Activated CD8-positive, alpha-beta memory T cell treated with anti-CD3 and anti-CD28 coated beads, Interleukin-2, amount 10 ng/mL, durations not matched to agents 7 days and 5 days (primary cell): Measurements from ENCODE around the gene TOP3B. TPM values are rescaled to one million over a fixed set of nuclear protein-coding genes. Genes with fewer than 3 reads are reported as not detected.
A peak's percentile ranks its signal among the peaks of the same experiment; 100 is the strongest.

Experiments used
- ATAC-seq: fragments of 150-1000 bp; cut with Tn5 transposase; one replicate; pipeline ENCODE4 v1.10.0; 2021; ENCODE audit warnings: moderate library complexity
- CTCF ChIA-PET: fragments of 350-600 bp; sonication (Branson Sonifier 250); formaldehyde crosslinking; loops from one replicate; lab custom pipeline; 2021; ENCODE audit warnings: antibody characterized with exemption; lab: Charles Lee
- DNase-seq: peaks from one replicate; pipeline ENCODE4 v3.0.0-alpha.2; 2020
- H3K27ac Mint-ChIP-seq: one replicate; pipeline ENCODE4 v1.8.0; 2021; ENCODE audit warnings: mild to moderate bottlenecking, mixed read lengths
- H3K27me3 Mint-ChIP-seq: one replicate; pipeline ENCODE4 v1.8.0; 2021; ENCODE audit warnings: mixed read lengths
- H3K36me3 Mint-ChIP-seq: one replicate; pipeline ENCODE4 v1.8.0; 2021; ENCODE audit warnings: mild to moderate bottlenecking, mixed read lengths
- H3K4me1 Mint-ChIP-seq: one replicate; pipeline ENCODE4 v1.8.0; 2021; ENCODE audit warnings: mixed read lengths
- H3K4me3 Mint-ChIP-seq: one replicate; pipeline ENCODE4 v1.8.0; 2021; ENCODE audit warnings: mild to moderate bottlenecking, moderate library complexity, mixed read lengths
- H3K9me3 Mint-ChIP-seq: one replicate; pipeline ENCODE4 v1.8.0; 2022; ENCODE audit warnings: low read depth, mixed read lengths
- total RNA-seq, 2 experiments: library from RNA; stranded (reverse); gene quantifications; one replicate each; pipeline ENCODE4 v1.2.3, GENCODE V29; 2021

Gene TOP3B, protein sequence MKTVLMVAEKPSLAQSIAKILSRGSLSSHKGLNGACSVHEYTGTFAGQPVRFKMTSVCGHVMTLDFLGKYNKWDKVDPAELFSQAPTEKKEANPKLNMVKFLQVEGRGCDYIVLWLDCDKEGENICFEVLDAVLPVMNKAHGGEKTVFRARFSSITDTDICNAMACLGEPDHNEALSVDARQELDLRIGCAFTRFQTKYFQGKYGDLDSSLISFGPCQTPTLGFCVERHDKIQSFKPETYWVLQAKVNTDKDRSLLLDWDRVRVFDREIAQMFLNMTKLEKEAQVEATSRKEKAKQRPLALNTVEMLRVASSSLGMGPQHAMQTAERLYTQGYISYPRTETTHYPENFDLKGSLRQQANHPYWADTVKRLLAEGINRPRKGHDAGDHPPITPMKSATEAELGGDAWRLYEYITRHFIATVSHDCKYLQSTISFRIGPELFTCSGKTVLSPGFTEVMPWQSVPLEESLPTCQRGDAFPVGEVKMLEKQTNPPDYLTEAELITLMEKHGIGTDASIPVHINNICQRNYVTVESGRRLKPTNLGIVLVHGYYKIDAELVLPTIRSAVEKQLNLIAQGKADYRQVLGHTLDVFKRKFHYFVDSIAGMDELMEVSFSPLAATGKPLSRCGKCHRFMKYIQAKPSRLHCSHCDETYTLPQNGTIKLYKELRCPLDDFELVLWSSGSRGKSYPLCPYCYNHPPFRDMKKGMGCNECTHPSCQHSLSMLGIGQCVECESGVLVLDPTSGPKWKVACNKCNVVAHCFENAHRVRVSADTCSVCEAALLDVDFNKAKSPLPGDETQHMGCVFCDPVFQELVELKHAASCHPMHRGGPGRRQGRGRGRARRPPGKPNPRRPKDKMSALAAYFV
- 10 to 100 TPM; 46.6 to 50.4 TPM for total RNA-seq

DNA sequence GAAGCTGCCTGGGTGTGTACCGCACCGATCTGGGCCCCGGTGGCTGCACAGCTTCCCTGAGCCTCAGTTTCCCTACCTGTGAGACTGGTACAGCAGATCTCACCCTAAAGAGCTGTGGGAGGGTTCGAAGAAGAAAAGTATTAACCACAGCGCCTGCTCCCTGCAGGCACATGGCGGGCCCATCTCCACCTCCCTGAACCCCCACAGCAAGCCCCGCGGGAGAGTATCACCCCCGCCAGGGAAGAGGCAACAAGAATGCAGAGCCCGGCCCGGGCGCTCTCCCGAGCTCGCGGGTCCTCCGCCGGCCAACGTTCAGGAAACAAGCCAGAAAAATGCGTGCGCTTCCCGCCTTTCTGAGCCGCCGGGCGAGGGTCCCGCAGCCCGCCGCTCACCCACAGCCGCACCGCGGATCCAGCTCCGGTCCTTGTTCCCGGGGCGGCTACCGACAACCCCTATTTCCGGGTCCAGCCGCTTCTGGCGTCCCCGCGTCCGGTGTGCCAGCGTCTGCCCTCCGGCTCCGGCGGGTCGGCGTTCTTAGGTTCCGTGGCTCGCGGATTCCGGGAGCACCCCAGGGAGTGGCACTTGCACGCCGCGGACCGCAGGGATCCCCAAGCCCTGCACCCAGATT is at the start of gene TOP3B:
TSS of gene TOP3B (minus strand) at position 450 of the 628 bp plus-strand sequence. CDS start 7,078 bp downstream, outside the sequence.
- no peaks in the 10 kb centered on the region for H3K36me3 Mint-ChIP-seq
- H3K27me3 Mint-ChIP-seq: no peaks in the 10 kb centered on the region
- H3K27ac Mint-ChIP-seq: peak within 1 kb of the TSS; percentile 86
- DNase-seq (peak; percentile 87), ATAC-seq (peak; percentile 97)
- H3K4me3 Mint-ChIP-seq: peak within 1 kb of the TSS; percentile 88
- H3K9me3 Mint-ChIP-seq: no peaks in the 10 kb centered on the region
- peaks cover 30% of the 10 kb centered on the region for H3K4me1 Mint-ChIP-seq
- CTCF ChIA-PET: interaction anchor here (0.7 to 3.3 kb wide), 4 partner anchors 10 to 106 kb away, joined by 3 to 32 read pairs (median 10); partner anchors contain the start of gene PPM1F

DNA sequence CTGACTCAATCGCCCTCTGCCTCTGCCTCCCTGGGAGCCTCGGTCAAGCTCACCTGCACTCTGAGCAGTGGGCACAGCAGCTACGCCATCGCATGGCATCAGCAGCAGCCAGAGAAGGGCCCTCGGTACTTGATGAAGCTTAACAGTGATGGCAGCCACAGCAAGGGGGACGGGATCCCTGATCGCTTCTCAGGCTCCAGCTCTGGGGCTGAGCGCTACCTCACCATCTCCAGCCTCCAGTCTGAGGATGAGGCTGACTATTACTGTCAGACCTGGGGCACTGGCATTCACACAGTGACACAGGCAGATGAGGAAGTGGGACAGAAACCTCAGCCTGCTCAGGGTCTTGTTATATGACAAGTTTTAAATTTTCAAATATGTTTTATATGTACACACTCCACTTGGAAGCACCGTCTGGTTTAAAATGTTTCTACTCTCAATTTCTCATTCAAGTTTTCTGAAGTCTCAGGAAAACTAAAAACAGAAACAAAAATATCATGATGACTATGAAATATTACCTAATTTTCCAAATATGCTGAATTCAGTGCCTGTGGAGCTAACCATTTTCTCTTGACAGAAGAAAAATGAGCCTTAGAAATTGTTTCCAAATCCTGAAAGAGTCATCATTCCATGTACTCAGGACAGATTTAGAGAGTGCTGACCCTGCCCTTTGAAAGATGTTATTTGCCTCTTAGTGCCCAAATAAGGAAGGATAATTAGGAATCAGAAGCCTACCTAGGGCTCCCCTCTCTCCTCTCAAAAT is 48.8 kb upstream of the TOP3B start:
- Mint-ChIP-seq H3K27me3 (peaks cover 21% of the 10 kb centered on the region), H3K27ac (no peak overlapping the region), H3K4me3 (no peak overlapping the region), H3K9me3 (no peaks in the 10 kb centered on the region), H3K36me3 (no peaks in the 10 kb centered on the region), H3K4me1 (no peaks in the 10 kb centered on the region)
- ATAC-seq (no peak), DNase-seq (no peak)
- CTCF ChIA-PET: no interaction called here

DNA sequence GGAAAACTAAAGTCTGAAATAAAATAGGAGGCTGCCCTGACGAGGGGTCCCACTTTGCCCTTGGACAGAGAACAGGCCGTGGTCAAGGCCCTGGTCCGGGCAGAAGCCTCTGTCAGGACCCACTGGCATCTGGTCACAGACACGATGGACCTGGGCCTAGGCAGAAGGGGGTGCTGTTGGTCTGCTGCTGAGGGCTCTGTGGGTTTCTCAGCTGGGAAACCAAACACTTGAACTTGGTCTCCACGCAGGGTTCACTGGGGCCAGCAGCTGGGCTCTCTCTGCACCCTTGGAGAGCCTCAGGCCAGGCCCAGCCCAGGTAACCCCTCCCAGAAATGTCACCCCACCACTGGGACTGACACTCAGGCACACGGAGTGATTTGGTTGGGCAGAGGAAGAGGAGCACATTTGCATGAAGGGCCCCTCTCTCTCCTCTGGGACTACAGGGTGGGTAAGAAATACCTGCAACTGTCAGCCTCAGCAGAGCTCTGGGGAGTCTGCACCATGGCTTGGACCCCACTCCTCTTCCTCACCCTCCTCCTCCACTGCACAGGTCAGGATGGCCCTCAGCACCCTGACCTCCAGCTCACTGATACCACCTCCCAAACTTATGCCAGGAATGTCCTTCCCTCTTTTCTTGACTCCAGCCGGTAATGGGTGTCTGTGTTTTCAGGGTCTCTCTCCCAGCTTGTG is 48.1 kb upstream of the TOP3B start:
- Mint-ChIP-seq H3K9me3 (no peaks in the 10 kb centered on the region), H3K27me3 (peaks cover 17% of the 10 kb centered on the region)

DNA sequence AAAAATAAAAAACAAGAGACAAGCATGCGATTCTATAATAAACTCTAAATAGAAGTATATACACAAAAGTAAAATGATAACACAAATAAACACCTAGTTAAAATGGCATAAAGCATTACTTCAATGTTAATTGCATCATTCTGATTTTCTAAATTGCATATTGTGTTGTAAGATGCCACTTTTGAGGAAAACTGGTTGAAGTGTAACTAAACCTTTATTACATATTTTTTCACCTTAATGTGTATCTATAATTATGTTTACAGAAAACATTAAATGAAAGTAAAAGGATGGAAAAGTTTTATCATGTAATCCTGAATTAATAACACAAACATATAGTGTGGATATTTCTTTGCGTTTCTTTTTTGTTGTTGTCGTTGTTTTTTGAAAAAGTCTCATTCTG is 45.4 kb upstream of the TOP3B start:
- DNase-seq (no peak), ATAC-seq (no peak)
- Mint-ChIP-seq H3K27me3 (no peaks in the 10 kb centered on the region), H3K27ac (no peak overlapping the region), H3K4me1 (peaks cover 4% of the 10 kb centered on the region), H3K9me3 (no peaks in the 10 kb centered on the region), H3K4me3 (no peak overlapping the region), H3K36me3 (no peaks in the 10 kb centered on the region)
- CTCF ChIA-PET: no interaction called here

More for the DNA sequence above, 48.1 kb upstream of the TOP3B start:
- CTCF ChIA-PET: no interaction called here
- Mint-ChIP-seq H3K4me1 (no peaks in the 10 kb centered on the region), H3K27ac (no peak overlapping the region), H3K4me3 (no peak overlapping the region), H3K36me3 (no peaks in the 10 kb centered on the region)
- no peak for DNase-seq
- no peak for ATAC-seq

DNA sequence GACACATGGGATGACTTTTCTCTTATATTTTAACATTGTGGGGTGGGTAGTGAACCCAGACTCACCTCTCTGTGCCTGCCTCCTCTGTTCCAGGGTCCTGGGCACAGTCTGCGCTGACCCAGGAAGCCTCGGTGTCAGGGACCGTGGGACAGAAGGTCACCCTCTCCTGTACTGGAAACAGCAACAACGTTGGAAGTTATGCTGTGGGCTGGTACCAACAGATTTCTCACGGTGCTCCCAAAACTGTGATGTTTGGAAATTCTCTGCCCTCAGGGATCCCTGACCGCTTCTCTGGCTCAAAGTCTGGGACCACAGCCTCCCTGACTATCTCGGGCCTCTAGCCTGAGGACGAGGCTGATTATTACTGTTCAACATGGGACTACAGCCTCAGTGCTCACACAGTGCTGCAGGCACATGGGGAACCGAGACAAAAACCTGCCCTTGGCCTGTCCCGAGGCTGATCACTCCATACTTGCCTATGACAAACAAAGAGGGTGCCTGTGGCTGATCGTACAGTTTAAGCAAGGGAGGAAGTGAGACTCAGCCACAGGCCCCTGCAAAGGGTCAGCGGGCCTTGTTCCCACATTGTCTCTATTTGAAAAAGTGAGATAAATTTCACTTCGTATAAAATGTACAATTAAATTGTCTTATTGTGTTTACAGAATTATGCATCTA is 43.7 kb upstream of the TOP3B start:
- Mint-ChIP-seq H3K27me3 (no peaks in the 10 kb centered on the region), H3K9me3 (no peaks in the 10 kb centered on the region)
- CTCF ChIA-PET: no interaction called here

DNA sequence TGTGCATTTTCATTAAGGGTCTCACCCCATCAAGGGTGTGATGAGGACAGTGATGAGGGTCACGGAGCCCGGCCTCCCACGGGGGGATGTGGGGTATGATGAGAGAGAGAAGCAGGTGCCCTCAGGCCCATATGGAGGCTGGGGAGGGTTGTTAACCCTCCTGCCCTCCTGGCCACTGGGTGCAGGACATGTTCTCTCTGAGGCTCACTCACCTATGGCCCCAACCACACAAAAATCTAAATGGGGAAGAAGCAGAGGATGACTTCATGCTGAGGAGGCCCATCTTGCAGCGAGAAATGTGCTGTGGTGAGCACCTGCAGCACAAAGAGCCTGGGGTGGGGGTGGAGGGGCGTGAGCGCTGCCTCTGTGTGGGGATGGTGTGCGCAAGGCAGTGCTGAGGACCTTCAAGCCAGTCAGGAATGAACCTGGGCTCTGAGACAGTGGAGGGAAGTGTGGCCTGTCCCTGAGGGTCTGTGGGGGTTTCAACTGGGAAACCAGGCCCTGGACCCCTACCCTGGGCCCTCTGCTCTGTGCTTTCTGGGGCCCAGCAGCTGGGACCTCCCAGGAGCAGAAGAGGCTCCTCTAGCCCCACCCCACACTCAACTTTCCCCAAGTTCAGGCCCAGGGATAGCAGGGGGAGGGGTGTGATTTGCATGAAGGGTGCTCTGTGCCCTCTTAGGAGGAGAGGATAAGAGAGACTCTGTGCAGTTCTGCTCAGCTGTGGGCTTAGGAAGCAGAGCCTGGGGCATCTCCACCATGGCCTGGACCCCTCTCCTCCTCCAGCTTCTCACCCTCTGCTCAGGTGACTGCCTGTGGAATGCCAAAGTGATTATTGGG is 43.0 kb upstream of the TOP3B start:
- Mint-ChIP-seq H3K4me1 (peaks cover 7% of the 10 kb centered on the region), H3K4me3 (no peak overlapping the region), H3K27me3 (no peaks in the 10 kb centered on the region), H3K27ac (no peak overlapping the region), H3K36me3 (no peaks in the 10 kb centered on the region), H3K9me3 (no peaks in the 10 kb centered on the region)
- CTCF ChIA-PET: no interaction called here
- DNase-seq: no peak
- no peak for ATAC-seq

More for the DNA sequence above, 43.7 kb upstream of the TOP3B start:
- peaks cover 7% of the 10 kb centered on the region for H3K4me1 Mint-ChIP-seq
- H3K36me3 Mint-ChIP-seq: no peaks in the 10 kb centered on the region
- DNase-seq: no peak
- no peak overlapping the region for H3K27ac Mint-ChIP-seq
- no peak for ATAC-seq
- H3K4me3 Mint-ChIP-seq: no peak overlapping the region

DNA sequence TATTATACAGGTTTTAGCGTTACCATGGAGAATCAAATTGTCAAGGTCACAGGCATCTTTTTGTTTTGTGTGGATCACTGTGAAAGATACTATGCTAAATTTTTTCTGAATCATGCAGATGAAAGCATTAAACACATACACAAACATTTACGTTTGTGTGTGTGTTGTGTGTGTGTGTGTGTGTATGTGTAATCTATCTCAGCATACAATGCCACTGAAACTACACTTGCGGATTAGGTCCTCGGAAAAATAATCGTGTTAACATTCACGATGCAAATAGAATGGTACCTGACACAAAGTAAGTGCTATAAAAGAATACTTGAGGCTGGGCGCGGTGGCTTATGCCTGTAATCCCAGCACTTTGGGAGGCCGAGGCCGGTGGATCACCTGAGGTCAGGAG is 41.9 kb upstream of the TOP3B start:
- Mint-ChIP-seq H3K27ac (no peak overlapping the region), H3K36me3 (no peaks in the 10 kb centered on the region), H3K9me3 (no peaks in the 10 kb centered on the region), H3K4me3 (no peak overlapping the region), H3K27me3 (no peaks in the 10 kb centered on the region), H3K4me1 (peaks cover 9% of the 10 kb centered on the region)
- DNase-seq: no peak
- no peak for ATAC-seq
- CTCF ChIA-PET: no interaction called here

DNA sequence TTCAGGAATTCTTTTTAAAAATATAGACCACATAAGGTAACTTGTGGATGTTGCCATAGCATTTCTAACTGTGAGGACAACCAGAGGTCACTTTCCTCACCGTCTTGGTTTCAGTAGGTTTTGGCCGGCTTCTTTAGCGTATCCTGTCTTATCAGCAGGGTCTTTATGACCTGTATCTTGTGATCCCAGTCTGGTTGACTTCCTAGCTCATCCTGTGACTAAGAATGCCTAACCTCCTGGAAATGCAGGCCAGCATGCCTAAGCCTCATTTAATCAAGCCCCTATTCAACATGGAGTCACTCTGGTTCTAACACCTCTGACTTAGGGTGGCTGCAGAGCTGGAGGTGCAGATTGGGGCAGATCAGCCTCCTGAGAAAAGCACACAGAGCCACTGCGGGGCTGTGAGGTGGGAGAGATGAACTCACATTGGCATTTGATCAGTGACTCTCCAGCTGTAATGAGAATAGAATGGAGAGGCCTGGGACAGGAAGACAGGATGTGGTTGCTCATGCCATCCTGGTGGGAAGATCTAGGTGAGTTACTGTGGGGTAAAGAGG is 41.1 kb upstream of the TOP3B start:
- no peak overlapping the region for H3K27ac Mint-ChIP-seq
- CTCF ChIA-PET: no interaction called here

DNA sequence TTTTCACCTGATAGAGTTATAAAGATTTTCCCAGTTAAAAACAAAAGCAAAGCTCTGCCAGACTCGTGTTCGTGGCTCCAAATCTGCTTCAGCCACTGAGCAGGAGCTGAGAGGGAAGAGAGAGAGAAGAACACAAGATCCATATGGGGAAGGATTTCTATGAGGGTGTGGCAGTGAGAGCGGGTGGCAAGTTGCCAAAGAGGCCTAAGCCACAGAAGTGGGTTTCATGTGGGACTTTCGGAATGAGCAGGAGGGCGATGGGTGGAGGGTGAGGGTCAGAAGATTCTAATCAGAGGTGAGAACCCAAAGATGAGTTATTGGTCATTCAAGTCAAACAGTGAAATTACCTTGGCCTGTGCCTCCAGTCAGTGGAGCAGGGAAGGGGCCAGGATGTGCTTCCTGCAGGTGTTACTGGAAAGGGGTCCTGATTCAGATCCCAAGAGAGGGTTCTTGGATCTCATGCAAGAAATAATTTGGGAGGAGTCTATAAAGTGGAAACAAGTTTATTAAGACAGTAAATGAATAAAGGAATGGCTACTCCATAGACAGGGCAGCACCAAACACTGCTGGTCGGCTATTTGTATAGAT is 40.5 kb upstream of the TOP3B start:
- Mint-ChIP-seq H3K36me3 (no peaks in the 10 kb centered on the region), H3K4me1 (peaks cover 15% of the 10 kb centered on the region), H3K4me3 (no peak overlapping the region), H3K27me3 (peaks cover 5% of the 10 kb centered on the region), H3K9me3 (no peaks in the 10 kb centered on the region), H3K27ac (no peak overlapping the region)
- CTCF ChIA-PET: no interaction called here
- ATAC-seq (no peak), DNase-seq (no peak)

More for the DNA sequence above, 41.1 kb upstream of the TOP3B start:
- no peaks in the 10 kb centered on the region for H3K27me3 Mint-ChIP-seq
- H3K9me3 Mint-ChIP-seq: no peaks in the 10 kb centered on the region
- H3K4me1 Mint-ChIP-seq: peaks cover 11% of the 10 kb centered on the region
- H3K36me3 Mint-ChIP-seq: no peaks in the 10 kb centered on the region
- DNase-seq (no peak), ATAC-seq (no peak)
- H3K4me3 Mint-ChIP-seq: no peak overlapping the region

DNA sequence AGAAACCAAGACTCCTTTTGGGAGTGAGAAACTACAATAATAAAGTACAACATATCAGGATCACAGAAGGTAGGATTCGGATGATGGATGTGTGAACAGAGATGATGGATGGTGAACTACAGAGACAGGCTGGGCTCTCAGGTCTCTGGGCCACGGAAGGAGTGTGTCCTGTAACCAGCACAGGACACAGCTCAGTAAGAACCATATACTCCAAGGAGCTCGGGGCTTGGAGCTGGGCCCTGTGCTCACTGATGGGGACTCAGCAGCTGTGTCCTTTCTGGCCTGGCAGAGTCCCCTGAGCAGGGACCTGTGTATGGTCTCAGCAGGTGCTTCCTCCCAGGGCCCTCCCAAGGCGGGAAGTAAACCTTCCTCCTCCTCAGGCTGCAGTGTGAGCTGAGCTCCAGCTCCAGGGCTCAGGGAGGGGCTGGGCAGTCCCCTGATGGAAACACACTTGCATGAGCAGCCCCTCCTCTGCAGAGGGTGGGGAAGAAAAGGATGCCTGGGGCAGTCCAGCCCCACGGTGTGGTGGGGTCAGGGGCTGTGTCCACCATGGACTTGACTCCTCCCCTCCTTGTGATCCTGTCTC is 39.8 kb upstream of the TOP3B start:
- Mint-ChIP-seq H3K36me3 (no peaks in the 10 kb centered on the region), H3K4me1 (peaks cover 15% of the 10 kb centered on the region), H3K4me3 (no peak overlapping the region), H3K27ac (no peak overlapping the region), H3K9me3 (no peaks in the 10 kb centered on the region), H3K27me3 (peaks cover 7% of the 10 kb centered on the region)
- CTCF ChIA-PET: no interaction called here
- no peak for DNase-seq
- ATAC-seq: no peak
